Measurements from ENCODE around the gene CLCN5. TPM values are rescaled to one million over a fixed set of nuclear protein-coding genes. Genes with fewer than 3 reads are reported as not detected.

Gene CLCN5
- total RNA-seq, 1 experiment from 2014 or later, result 10.7 TPM

DNA sequence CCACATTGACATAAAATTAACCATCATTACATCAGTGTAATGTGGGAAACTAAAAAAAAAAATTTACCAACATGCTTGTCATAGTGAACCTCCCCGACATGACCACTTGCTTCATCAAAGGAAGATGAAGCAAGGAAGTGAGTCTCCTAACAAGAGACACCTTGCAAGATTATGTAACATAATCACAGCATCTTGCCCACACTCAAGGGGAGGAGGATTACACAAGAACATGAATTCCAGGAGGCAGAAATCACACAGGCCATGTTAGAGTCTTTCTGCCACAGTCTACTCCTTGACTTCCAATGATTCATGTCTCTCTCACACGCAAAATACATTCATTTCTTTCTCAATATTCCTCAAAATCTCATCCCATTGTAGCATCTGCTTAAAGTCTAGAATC is 185.1 kb downstream of the CLCN5 start (continued):
- TF ChIP-seq, protein P1, sequence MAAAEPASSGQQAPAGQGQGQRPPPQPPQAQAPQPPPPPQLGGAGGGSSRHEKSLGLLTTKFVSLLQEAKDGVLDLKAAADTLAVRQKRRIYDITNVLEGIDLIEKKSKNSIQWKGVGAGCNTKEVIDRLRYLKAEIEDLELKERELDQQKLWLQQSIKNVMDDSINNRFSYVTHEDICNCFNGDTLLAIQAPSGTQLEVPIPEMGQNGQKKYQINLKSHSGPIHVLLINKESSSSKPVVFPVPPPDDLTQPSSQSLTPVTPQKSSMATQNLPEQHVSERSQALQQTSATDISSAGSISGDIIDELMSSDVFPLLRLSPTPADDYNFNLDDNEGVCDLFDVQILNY (CRISPR knock-in tag; IDR thresholded peaks at IDR 0.05), result no peak
- TF ChIP-seq KAT7 (CRISPR knock-in tag; IDR thresholded peaks at IDR 0.05; ENCODE audit: borderline replicate concordance), result no peak
- TF ChIP-seq CREM (CRISPR knock-in tag; IDR thresholded peaks at IDR 0.05), result no peak
- TF ChIP-seq, protein P2, sequence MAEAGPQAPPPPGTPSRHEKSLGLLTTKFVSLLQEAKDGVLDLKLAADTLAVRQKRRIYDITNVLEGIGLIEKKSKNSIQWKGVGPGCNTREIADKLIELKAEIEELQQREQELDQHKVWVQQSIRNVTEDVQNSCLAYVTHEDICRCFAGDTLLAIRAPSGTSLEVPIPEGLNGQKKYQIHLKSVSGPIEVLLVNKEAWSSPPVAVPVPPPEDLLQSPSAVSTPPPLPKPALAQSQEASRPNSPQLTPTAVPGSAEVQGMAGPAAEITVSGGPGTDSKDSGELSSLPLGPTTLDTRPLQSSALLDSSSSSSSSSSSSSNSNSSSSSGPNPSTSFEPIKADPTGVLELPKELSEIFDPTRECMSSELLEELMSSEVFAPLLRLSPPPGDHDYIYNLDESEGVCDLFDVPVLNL (CRISPR knock-in tag; IDR thresholded peaks at IDR 0.05; ENCODE audit: borderline replicate concordance, low read depth), result no peak
- TF ChIP-seq, protein P3, sequence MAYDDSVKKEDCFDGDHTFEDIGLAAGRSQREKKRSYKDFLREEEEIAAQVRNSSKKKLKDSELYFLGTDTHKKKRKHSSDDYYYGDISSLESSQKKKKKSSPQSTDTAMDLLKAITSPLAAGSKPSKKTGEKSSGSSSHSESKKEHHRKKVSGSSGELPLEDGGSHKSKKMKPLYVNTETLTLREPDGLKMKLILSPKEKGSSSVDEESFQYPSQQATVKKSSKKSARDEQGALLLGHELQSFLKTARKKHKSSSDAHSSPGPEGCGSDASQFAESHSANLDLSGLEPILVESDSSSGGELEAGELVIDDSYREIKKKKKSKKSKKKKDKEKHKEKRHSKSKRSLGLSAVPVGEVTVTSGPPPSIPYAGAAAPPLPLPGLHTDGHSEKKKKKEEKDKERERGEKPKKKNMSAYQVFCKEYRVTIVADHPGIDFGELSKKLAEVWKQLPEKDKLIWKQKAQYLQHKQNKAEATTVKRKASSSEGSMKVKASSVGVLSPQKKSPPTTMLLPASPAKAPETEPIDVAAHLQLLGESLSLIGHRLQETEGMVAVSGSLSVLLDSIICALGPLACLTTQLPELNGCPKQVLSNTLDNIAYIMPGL (CRISPR knock-in tag; IDR thresholded peaks at IDR 0.05), result no peak

DNA sequence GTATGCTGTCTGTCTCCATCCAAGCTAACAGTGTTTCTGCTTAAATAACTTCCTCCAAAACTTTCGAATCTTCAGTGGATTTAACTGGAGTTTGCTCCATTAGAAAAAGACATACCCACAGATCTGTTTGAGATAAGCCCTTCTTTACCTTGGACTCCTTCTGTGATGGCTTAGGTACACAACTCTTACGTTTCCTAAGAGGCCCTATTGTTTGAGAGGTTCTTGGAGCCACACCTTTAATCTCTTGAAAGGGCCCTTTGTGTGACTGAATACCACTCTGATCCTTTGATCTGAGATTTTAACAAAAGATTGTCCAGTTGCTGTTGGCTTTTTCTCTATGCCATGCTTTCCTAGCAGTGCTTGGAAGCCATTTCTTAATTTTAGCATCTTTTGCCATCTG is 185.9 kb downstream of the CLCN5 start:
- ATAC-seq, result no peak
- ChIA-PET POLR2A (no interaction called here), CTCF (interaction anchor here (1.7 kb wide), 1 partner anchor 7 kb away, joined by 4 read pairs; no protein-coding TSS in a partner anchor)
- Mint-ChIP-seq H3K9me3 (no peaks in the 10 kb centered on the region), H3K4me1 (peaks cover 56% of the 10 kb centered on the region), H3K27me3 (ENCODE audit: low read depth) (no peaks in the 10 kb centered on the region), H3K4me3 (no peak overlapping the region), H3K36me3 (no peaks in the 10 kb centered on the region), H3K27ac (no peak overlapping the region)
- TF ChIP-seq FOXP1 (CRISPR knock-in tag; IDR thresholded peaks at IDR 0.05; ENCODE audit: borderline replicate concordance), result no peak
- TF ChIP-seq, protein P1 (CRISPR knock-in tag; IDR thresholded peaks at IDR 0.05), result no peak
- TF ChIP-seq CREM (CRISPR knock-in tag; IDR thresholded peaks at IDR 0.05), result no peak
- no peak for TF ChIP-seq TCF7 (CRISPR knock-in tag; IDR thresholded peaks at IDR 0.05; ENCODE audit: low read depth)
- no peak for TF ChIP-seq ZNF138 (CRISPR knock-in tag; conservative IDR thresholded peaks at IDR 0.05)
- TF ChIP-seq, protein P4, sequence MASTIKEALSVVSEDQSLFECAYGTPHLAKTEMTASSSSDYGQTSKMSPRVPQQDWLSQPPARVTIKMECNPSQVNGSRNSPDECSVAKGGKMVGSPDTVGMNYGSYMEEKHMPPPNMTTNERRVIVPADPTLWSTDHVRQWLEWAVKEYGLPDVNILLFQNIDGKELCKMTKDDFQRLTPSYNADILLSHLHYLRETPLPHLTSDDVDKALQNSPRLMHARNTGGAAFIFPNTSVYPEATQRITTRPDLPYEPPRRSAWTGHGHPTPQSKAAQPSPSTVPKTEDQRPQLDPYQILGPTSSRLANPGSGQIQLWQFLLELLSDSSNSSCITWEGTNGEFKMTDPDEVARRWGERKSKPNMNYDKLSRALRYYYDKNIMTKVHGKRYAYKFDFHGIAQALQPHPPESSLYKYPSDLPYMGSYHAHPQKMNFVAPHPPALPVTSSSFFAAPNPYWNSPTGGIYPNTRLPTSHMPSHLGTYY (CRISPR knock-in tag; IDR thresholded peaks at IDR 0.05), result no peak
- no peak for TF ChIP-seq ETV6 (CRISPR knock-in tag; IDR thresholded peaks at IDR 0.05)
- TF ChIP-seq, protein P5, sequence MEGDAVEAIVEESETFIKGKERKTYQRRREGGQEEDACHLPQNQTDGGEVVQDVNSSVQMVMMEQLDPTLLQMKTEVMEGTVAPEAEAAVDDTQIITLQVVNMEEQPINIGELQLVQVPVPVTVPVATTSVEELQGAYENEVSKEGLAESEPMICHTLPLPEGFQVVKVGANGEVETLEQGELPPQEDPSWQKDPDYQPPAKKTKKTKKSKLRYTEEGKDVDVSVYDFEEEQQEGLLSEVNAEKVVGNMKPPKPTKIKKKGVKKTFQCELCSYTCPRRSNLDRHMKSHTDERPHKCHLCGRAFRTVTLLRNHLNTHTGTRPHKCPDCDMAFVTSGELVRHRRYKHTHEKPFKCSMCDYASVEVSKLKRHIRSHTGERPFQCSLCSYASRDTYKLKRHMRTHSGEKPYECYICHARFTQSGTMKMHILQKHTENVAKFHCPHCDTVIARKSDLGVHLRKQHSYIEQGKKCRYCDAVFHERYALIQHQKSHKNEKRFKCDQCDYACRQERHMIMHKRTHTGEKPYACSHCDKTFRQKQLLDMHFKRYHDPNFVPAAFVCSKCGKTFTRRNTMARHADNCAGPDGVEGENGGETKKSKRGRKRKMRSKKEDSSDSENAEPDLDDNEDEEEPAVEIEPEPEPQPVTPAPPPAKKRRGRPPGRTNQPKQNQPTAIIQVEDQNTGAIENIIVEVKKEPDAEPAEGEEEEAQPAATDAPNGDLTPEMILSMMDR (IDR thresholded peaks at IDR 0.05), result no peak
- TF ChIP-seq, protein P6, sequence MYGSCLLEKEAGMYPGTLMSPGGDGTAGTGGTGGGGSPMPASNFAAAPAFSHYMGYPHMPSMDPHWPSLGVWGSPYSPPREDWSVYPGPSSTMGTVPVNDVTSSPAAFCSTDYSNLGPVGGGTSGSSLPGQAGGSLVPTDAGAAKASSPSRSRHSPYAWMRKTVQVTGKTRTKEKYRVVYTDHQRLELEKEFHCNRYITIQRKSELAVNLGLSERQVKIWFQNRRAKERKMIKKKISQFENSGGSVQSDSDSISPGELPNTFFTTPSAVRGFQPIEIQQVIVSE (CRISPR knock-in tag; IDR thresholded peaks at IDR 0.05; ENCODE audit: borderline replicate concordance), result no peak
- TF ChIP-seq PRRX2 (CRISPR knock-in tag; IDR thresholded peaks at IDR 0.05), result no peak
- no peak for TF ChIP-seq TEAD4 (CRISPR knock-in tag; IDR thresholded peaks at IDR 0.05)
- TF ChIP-seq ZNF396 (CRISPR knock-in tag; IDR thresholded peaks at IDR 0.05; ENCODE audit: borderline replicate concordance), result no peak
- TF ChIP-seq, protein P7, sequence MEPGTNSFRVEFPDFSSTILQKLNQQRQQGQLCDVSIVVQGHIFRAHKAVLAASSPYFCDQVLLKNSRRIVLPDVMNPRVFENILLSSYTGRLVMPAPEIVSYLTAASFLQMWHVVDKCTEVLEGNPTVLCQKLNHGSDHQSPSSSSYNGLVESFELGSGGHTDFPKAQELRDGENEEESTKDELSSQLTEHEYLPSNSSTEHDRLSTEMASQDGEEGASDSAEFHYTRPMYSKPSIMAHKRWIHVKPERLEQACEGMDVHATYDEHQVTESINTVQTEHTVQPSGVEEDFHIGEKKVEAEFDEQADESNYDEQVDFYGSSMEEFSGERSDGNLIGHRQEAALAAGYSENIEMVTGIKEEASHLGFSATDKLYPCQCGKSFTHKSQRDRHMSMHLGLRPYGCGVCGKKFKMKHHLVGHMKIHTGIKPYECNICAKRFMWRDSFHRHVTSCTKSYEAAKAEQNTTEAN (CRISPR knock-in tag; IDR thresholded peaks at IDR 0.05), result no peak
- TF ChIP-seq, protein P8, sequence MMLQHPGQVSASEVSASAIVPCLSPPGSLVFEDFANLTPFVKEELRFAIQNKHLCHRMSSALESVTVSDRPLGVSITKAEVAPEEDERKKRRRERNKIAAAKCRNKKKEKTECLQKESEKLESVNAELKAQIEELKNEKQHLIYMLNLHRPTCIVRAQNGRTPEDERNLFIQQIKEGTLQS (CRISPR knock-in tag; conservative IDR thresholded peaks at IDR 0.05), result no peak
- no peak for DNase-seq (ENCODE audit: low spot score)
